Measurements from ENCODE around the gene GRIK4. TPM values are rescaled to one million over a fixed set of nuclear protein-coding genes. Genes with fewer than 3 reads are reported as not detected.

The GRIK4 gene
- total RNA-seq, 4 donors from 2014 or later = 0.57 to 0.85 TPM; not detected in 2

- no peak for TF ChIP-seq CTCF (IDR thresholded peaks at IDR 0.05; ENCODE audit: low read depth)
Measured at GRCh38 chr11:120667934-120668333, 156.4 kb downstream of the GRIK4 start.

DNA sequence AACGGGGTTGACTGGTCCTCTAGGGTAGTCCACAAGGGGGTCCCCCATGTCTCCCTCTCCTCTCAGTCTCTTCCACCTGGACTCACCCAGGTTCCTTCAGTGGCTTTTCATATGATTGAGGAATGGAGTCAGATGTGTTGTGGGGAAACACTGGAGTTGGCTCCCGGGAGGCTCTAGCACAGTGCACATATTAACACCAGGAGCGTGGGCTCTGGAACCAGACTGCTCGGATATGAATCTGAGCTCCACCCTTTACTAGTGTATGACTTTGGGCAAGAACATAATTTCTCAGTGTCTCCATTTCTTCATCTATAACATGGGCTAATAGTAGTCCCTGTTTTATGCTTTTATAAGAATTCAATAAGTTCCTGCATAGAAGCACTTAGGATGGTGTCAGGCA lies 157.0 kb downstream of the GRIK4 start:
- TF ChIP-seq CTCF (IDR thresholded peaks at IDR 0.05; ENCODE audit: low read depth) = no peak

- TF ChIP-seq CTCF (IDR thresholded peaks at IDR 0.05; ENCODE audit: low read depth) = no peak
Measured at GRCh38 chr11:120674542-120674941, 163.0 kb downstream of the GRIK4 start.

- TF ChIP-seq CTCF (IDR thresholded peaks at IDR 0.05; ENCODE audit: low read depth) = no peak
Measured at GRCh38 chr11:120675171-120675570, 163.6 kb downstream of the GRIK4 start.

DNA sequence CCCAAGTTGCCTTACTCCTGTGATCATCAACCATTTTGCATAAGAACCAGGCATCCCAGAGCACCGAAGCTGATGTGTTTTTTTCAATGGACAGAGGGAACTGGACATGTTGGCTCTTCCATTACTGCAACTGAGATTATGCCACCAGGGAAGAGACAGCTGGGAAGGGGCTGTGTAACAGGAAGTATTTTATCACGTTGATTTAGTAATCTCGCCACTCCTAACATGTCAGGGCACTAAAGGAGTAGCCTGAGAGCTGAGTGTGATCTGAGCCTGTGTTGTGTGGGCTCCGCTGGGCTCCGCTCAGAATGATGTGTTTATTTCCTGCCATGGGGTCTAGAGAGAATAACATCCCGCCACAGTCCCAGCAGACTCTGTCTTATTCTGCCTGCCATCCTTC lies 165.4 kb downstream of the GRIK4 start:
- TF ChIP-seq CTCF (IDR thresholded peaks at IDR 0.05; ENCODE audit: low read depth) = no peak

DNA sequence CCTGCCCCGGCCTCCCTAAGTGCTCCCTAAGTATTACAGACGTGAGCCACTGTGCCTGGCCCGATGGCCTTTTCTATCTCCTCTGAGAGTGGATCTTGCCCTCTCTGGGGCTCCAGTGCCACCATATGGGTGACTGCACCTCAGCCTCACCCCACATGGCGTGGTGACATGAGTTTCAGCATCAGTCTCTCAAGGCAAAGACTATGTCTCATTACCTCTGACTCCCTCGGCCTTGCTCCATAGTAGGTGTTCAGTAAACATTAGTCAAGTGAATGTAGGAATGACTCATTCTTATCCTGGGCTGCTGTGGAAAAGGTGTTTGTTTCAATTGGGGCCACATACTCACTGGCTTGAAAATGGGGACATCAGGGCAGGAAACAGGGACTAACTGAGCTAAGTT lies 168.8 kb downstream of the GRIK4 start:
- TF ChIP-seq CTCF (IDR thresholded peaks at IDR 0.05; ENCODE audit: low read depth) = no peak

DNA sequence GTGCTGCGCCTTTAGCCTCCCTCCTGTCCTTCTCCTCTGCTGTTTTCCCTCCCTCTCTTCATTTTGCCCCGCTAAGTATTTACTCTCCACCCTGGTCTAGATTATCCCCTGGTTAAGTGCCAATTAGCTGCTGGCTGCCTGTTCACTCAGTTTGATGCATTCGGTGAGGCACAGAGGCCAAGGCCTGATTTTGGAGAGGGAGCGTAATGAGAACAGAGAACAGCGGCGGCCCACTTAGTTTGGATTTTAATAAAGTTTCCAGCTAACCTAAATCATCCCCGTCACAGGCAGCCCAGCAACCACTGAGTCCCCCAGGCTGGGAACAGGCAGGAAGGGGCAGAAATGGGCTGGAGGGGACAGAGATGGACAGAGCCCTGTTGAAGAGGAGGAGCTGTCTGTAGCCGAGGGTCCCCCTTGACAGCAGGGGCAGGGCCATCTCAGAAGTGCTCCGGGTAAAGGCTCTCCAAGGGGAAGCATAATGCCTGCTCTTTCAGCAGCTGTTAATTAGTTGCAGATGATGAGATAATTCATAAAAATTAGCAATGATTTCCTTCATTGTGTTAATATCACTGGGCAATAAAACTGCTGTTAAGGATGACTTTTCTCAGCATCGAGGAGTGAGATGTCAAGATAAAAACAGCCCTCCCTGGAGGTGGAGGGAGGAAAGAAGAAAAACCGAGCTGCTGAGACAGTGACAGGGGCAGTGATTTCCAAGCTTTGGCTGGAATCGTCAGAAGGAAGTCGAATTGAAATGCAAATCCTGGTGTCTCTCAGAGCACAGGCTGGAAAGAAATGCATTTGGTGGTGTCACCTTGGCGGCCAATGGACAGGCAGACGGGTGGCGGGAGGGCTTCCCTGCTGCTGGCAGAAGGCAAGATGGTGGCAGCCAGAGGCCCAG lies 170.1 kb downstream of the GRIK4 start:
- no peak for TF ChIP-seq CTCF (IDR thresholded peaks at IDR 0.05; ENCODE audit: low read depth)
